ENCODE measurements around the gene THTPA. TPM values are rescaled to one million over a fixed set of nuclear protein-coding genes. Genes with fewer than 3 reads are reported as not detected.

Gene THTPA
- total RNA-seq, 1 experiment from 2014 or later = 16.8 TPM

DNA sequence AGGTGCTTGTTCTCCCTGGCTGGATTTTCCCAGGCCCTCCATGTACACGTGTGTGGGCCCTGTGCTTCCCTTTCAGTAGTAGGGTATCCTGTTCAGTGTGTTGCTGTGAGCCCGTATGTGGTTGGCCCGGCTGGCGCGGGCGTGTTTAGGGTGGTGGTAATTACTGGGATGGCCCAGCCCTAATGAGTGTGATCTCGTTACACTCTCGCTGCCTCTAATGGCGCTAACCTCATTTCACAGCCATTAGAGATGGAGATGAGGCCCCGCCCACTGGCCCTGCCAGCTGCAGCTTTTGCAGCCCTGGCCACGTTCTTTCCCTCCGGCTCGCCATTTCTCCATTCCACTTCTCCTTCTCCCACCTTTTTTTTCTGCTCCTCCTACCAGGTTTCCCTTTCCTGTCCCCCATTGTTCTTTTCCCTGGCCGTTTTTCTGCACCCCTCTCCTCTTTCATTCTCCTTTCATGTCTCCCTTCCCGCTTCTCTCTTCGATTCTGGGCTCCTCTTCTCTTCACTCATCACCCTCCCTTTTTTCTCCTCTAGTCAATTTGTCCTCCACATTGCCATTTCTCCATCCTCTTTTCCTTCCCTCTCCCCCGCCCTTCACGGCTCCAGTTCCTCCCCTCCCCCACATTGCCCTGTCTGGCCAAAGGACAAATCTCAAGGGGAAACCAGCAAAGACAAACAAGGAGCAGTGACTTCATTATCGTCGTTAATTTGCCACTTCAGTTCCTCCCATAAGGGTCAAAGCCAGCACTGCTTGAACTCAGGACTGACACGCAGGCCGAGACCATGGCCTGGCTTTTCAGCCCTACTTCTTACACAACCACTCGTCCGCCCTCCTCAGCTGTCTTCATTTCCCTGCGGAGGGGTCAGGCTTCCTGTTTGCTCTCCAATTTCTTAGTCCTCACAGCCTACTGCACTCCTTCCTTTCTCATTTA is 11.3 kb upstream of the THTPA start:
- Mint-ChIP-seq H3K36me3 (ENCODE audit: insufficient read depth, unreplicated experiment) (no peaks in the 10 kb centered on the region), H3K4me1 (ENCODE audit: insufficient read depth, unreplicated experiment) (no peaks in the 10 kb centered on the region), H3K4me3 (ENCODE audit: unreplicated experiment) (no peak overlapping the region), H3K9me3 (ENCODE audit: unreplicated experiment) (no peaks in the 10 kb centered on the region), H3K27me3 (ENCODE audit: insufficient read depth, unreplicated experiment) (no peaks in the 10 kb centered on the region), H3K27ac (ENCODE audit: low read depth, unreplicated experiment) (no peak overlapping the region)
- no TSS peak for BruUV-seq (replicated peaks)
- TF ChIP-seq, protein P1, sequence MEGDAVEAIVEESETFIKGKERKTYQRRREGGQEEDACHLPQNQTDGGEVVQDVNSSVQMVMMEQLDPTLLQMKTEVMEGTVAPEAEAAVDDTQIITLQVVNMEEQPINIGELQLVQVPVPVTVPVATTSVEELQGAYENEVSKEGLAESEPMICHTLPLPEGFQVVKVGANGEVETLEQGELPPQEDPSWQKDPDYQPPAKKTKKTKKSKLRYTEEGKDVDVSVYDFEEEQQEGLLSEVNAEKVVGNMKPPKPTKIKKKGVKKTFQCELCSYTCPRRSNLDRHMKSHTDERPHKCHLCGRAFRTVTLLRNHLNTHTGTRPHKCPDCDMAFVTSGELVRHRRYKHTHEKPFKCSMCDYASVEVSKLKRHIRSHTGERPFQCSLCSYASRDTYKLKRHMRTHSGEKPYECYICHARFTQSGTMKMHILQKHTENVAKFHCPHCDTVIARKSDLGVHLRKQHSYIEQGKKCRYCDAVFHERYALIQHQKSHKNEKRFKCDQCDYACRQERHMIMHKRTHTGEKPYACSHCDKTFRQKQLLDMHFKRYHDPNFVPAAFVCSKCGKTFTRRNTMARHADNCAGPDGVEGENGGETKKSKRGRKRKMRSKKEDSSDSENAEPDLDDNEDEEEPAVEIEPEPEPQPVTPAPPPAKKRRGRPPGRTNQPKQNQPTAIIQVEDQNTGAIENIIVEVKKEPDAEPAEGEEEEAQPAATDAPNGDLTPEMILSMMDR (IDR thresholded peaks at IDR 0.05; ENCODE audit: unreplicated experiment) = no peak
- CTCF ChIA-PET = interaction anchor here (0.6 to 0.7 kb wide), 2 partner anchors 10 to 89 kb away, joined by 3 to 5 read pairs; no protein-coding TSS in a partner anchor
- POLR2A ChIA-PET = interaction anchor here (0.9 to 1.6 kb wide), 2 partner anchors 12 to 16 kb away, joined by 3 to 5 read pairs; no protein-coding TSS in a partner anchor
- DNase-seq (ENCODE audit: unreplicated experiment) = no peak
- intact Hi-C loops (cut with micrococcal nuclease) = no loop called here

DNA sequence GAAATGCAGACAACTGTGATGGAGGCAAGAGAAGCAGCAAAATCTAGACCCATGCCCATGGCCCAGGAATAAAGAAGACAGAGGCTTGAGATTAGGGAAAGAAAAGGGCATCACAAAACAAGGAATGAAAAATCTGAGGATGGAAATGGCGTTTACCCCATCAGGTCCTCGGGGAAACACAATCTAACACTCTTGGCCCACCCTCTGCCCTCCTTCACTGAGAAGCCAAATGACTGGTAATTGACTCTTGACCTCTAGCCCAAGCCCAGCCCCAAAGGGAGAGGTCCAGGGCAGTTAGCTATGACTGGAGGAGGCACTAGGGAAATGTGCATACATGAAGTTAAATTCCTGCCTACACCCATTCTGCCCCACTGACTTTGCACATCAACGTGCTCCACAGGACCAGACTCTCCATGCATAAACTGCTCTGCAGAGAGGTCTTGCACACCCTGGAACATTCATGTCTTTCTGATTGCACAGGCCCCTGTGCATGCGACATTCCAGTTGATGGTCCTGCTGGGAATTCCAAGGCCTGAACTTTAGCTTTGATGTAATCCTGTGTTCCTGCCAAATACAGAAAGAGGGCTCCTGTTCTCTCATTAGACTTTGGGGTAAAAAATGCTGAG is 10.2 kb upstream of the THTPA start:
- no peaks in the 10 kb centered on the region for H3K4me1 Mint-ChIP-seq (ENCODE audit: insufficient read depth, unreplicated experiment)
- POLR2A ChIA-PET = interaction anchor here (1.6 kb wide), 1 partner anchor 11 kb away, joined by 5 read pairs; no protein-coding TSS in a partner anchor
- H3K36me3 Mint-ChIP-seq (ENCODE audit: insufficient read depth, unreplicated experiment) = no peaks in the 10 kb centered on the region
- no peak overlapping the region for H3K4me3 Mint-ChIP-seq (ENCODE audit: unreplicated experiment)
- no peaks in the 10 kb centered on the region for H3K27me3 Mint-ChIP-seq (ENCODE audit: insufficient read depth, unreplicated experiment)
- intact Hi-C loops (cut with micrococcal nuclease) = no loop called here
- H3K27ac Mint-ChIP-seq (ENCODE audit: low read depth, unreplicated experiment) = no peak overlapping the region
- no TSS peak for BruUV-seq (replicated peaks)
- DNase-seq (ENCODE audit: unreplicated experiment) = no peak
- TF ChIP-seq, protein P1 (IDR thresholded peaks at IDR 0.05; ENCODE audit: unreplicated experiment) = no peak
- CTCF ChIA-PET = interaction anchor here (0.5 to 1.7 kb wide), 4 partner anchors 13 to 1856 kb away, joined by 3 to 8 read pairs (median 4); no protein-coding TSS in a partner anchor
- no peaks in the 10 kb centered on the region for H3K9me3 Mint-ChIP-seq (ENCODE audit: unreplicated experiment)

DNA sequence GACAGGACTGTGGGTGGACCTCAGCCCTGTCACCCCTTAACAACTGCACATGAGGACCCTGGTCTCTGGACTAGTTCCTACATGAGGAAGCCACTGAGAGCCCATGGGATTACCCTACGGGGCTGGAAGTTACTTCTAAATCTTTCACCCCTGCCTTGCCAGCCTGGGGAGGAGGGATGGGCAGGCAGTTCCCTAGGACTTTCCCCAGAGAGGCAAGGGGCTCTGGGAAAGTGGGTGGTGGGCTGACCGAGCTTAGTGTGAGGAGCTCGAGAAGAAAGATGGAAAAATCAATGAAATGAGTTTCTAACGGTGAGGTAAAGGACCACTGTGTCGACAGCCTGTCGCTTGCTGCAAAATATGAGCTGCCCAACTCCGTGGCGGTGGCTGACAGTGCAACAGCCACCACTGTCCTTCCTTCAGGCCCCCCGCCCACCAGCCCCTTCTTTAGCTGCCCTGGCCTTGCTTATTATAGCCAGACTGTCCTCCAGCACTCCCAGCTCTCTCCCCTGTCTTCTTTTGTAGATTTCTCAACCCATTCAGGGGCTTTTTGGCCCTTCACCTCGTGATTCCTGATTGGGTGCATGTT is 9.5 kb upstream of the THTPA start:
- TF ChIP-seq, protein P1 (IDR thresholded peaks at IDR 0.05; ENCODE audit: unreplicated experiment) = no peak
- CTCF ChIA-PET = interaction anchor here (0.5 to 1.7 kb wide), 5 partner anchors 13 to 1856 kb away, joined by 3 to 8 read pairs (median 3); no protein-coding TSS in a partner anchor
- BruUV-seq (replicated peaks) = no TSS peak
- Mint-ChIP-seq H3K27me3 (ENCODE audit: insufficient read depth, unreplicated experiment) (no peaks in the 10 kb centered on the region), H3K4me1 (ENCODE audit: insufficient read depth, unreplicated experiment) (no peaks in the 10 kb centered on the region), H3K4me3 (ENCODE audit: unreplicated experiment) (no peak overlapping the region), H3K36me3 (ENCODE audit: insufficient read depth, unreplicated experiment) (no peaks in the 10 kb centered on the region), H3K9me3 (ENCODE audit: unreplicated experiment) (no peaks in the 10 kb centered on the region), H3K27ac (ENCODE audit: low read depth, unreplicated experiment) (no peak overlapping the region)
- intact Hi-C loops (cut with micrococcal nuclease) = no loop called here
- no peak for DNase-seq (ENCODE audit: unreplicated experiment)
- POLR2A ChIA-PET = interaction anchor here (1.6 kb wide), 1 partner anchor 11 kb away, joined by 5 read pairs; no protein-coding TSS in a partner anchor

DNA sequence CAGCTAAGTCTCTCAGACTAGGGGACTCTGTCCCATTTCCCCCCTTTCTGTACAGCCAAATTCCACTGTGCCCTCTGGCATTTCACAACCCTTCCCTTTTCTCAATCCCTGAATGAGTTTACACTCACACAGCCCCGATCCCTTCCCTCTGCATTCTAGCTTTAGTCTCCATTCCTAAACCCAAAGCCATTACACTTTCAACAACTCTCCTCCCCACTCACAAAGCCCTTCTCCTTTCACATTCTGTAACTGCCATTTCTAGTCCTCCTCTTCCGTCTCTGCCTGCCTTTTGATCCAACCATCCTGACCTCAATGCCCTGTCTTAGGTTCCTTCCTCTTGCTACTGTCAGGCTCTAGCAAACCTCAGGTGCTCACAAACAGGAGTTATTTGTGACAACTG is 8.1 kb upstream of the THTPA start:
- no peaks in the 10 kb centered on the region for H3K9me3 Mint-ChIP-seq (ENCODE audit: unreplicated experiment)
- POLR2A ChIA-PET = no interaction called here
- H3K4me1 Mint-ChIP-seq (ENCODE audit: insufficient read depth, unreplicated experiment) = peaks cover 6% of the 10 kb centered on the region
- TF ChIP-seq, protein P1 (IDR thresholded peaks at IDR 0.05; ENCODE audit: unreplicated experiment) = no peak
- H3K36me3 Mint-ChIP-seq (ENCODE audit: insufficient read depth, unreplicated experiment) = no peaks in the 10 kb centered on the region
- intact Hi-C loops (cut with micrococcal nuclease) = no loop called here
- no peaks in the 10 kb centered on the region for H3K27me3 Mint-ChIP-seq (ENCODE audit: insufficient read depth, unreplicated experiment)
- no peak overlapping the region for H3K4me3 Mint-ChIP-seq (ENCODE audit: unreplicated experiment)
- CTCF ChIA-PET = interaction anchor here (1.2 kb wide), 1 partner anchor 11 kb away, joined by 4 read pairs; no protein-coding TSS in a partner anchor
- no peak overlapping the region for H3K27ac Mint-ChIP-seq (ENCODE audit: low read depth, unreplicated experiment)
- no peak for DNase-seq (ENCODE audit: unreplicated experiment)
- BruUV-seq (replicated peaks) = no TSS peak

All from MCF 10A (cell line).